Measurements from ENCODE around the gene UGGT2. TPM values are rescaled to one million over a fixed set of nuclear protein-coding genes. Genes with fewer than 3 reads are reported as not detected.

The UGGT2 gene
- total RNA-seq, 2 donors from 2014 or later, result 37.2 to 40.9 TPM

DNA sequence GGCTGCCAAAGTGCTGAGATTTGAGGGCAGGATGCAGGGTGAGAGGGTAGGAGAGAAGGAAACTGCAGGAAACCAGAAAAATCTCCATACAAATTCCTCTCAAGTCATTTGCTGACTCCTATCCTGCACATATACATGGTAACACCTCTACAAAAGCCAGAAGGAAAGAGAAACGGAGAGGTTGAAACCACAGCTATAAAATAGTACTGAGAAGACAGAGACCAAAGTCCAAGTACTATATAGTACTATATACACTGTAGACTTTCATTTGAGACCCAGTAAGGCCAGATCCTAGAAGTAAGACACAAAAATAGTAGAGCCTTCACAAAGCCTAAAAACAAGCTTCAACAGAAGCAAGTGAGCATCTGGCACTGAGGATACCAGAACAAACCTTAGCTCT, 103.1 kb downstream of the UGGT2 start:
- H3K4me3 ChIP-seq (ENCODE audit: low read length), result no peak overlapping the region
- H3K4me1 Mint-ChIP-seq, result peaks cover 10% of the 10 kb centered on the region
- WGBS, 2 experiments (ENCODE audit: insufficient coverage in 1 of 2, insufficient read length in 1 of 2), result 80% methylated on average over 1 of the region's 1 CpG; no CpG with 5 or more reads in 1 of the 2 experiments
- H3K9ac ChIP-seq (ENCODE audit: extremely low read depth, low read length, poor library complexity, severe bottlenecking), result no peak overlapping the region
- peaks cover 44% of the 10 kb centered on the region for H3K36me3 Mint-ChIP-seq (ENCODE audit: low read depth)
- peaks cover 31% of the 10 kb centered on the region for H3K9me3 Mint-ChIP-seq
- peak overlapping the region; percentile 19 for H3K27ac Mint-ChIP-seq
- no peak for DNase-seq
- TF ChIP-seq, protein P1, sequence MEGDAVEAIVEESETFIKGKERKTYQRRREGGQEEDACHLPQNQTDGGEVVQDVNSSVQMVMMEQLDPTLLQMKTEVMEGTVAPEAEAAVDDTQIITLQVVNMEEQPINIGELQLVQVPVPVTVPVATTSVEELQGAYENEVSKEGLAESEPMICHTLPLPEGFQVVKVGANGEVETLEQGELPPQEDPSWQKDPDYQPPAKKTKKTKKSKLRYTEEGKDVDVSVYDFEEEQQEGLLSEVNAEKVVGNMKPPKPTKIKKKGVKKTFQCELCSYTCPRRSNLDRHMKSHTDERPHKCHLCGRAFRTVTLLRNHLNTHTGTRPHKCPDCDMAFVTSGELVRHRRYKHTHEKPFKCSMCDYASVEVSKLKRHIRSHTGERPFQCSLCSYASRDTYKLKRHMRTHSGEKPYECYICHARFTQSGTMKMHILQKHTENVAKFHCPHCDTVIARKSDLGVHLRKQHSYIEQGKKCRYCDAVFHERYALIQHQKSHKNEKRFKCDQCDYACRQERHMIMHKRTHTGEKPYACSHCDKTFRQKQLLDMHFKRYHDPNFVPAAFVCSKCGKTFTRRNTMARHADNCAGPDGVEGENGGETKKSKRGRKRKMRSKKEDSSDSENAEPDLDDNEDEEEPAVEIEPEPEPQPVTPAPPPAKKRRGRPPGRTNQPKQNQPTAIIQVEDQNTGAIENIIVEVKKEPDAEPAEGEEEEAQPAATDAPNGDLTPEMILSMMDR (conservative IDR thresholded peaks at IDR 0.05), result no peak
- H3K4me3 Mint-ChIP-seq, result no peak overlapping the region
- H3K4me1 ChIP-seq (ENCODE audit: control insufficient read depth, insufficient read depth, low read length), result no peaks in the 10 kb centered on the region
- peaks cover 26% of the 10 kb centered on the region for H3K36me3 ChIP-seq (ENCODE audit: control insufficient read depth, insufficient read depth, low read length)
- no peak overlapping the region for H3K27ac ChIP-seq (ENCODE audit: low read depth, low read length)
- peaks cover 48% of the 10 kb centered on the region for H3K9me3 ChIP-seq (ENCODE audit: control insufficient read depth, low read length)
- no peaks in the 10 kb centered on the region for H3K27me3 Mint-ChIP-seq (ENCODE audit: insufficient read depth)
- H3K27me3 ChIP-seq (ENCODE audit: control insufficient read depth, insufficient read depth, low read length, poor library complexity, severe bottlenecking), result no peaks in the 10 kb centered on the region

DNA sequence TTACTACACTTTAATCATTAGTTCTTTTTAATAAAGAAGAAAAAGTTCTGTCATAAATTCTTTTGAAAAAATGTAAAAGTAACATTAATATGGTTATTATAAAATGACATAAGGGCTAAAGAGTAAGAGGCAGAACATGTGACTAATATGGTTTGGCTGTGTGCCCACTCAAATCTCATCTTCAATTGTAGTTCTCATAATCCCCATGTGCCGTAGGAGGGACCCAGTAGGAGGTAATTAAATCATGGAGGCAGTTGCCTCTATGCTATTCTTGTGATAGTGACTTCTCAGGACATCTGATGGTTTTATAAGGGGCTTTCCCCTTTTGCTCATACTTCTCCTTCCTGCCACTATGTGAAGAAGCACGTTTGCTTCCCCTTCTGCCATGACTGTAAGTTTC, 104.5 kb downstream of the UGGT2 start:
- H3K27me3 Mint-ChIP-seq (ENCODE audit: insufficient read depth), result no peaks in the 10 kb centered on the region
- H3K27ac Mint-ChIP-seq, result no peak overlapping the region
- no peak for DNase-seq
- WGBS, 2 experiments (ENCODE audit: insufficient coverage in 1 of 2, insufficient read length in 1 of 2), result 94 to 100% methylated on average over 1 to 2 of the region's 2 CpGs
- peaks cover 35% of the 10 kb centered on the region for H3K36me3 Mint-ChIP-seq (ENCODE audit: low read depth)
- peaks cover 18% of the 10 kb centered on the region for H3K9me3 Mint-ChIP-seq
- peaks cover 19% of the 10 kb centered on the region for H3K36me3 ChIP-seq (ENCODE audit: control insufficient read depth, insufficient read depth, low read length)
- H3K27ac ChIP-seq (ENCODE audit: low read depth, low read length), result no peak overlapping the region
- no peak overlapping the region for H3K4me3 Mint-ChIP-seq
- H3K9me3 ChIP-seq (ENCODE audit: control insufficient read depth, low read length), result peaks cover 34% of the 10 kb centered on the region
- TF ChIP-seq, protein P1 (conservative IDR thresholded peaks at IDR 0.05), result no peak
- peaks cover 2% of the 10 kb centered on the region for H3K4me1 ChIP-seq (ENCODE audit: control insufficient read depth, insufficient read depth, low read length)
- H3K27me3 ChIP-seq (ENCODE audit: control insufficient read depth, insufficient read depth, low read length, poor library complexity, severe bottlenecking), result no peaks in the 10 kb centered on the region
- H3K9ac ChIP-seq (ENCODE audit: extremely low read depth, low read length, poor library complexity, severe bottlenecking), result no peak overlapping the region
- no peak overlapping the region for H3K4me3 ChIP-seq (ENCODE audit: low read length)
- H3K4me1 Mint-ChIP-seq, result peaks cover 2% of the 10 kb centered on the region

DNA sequence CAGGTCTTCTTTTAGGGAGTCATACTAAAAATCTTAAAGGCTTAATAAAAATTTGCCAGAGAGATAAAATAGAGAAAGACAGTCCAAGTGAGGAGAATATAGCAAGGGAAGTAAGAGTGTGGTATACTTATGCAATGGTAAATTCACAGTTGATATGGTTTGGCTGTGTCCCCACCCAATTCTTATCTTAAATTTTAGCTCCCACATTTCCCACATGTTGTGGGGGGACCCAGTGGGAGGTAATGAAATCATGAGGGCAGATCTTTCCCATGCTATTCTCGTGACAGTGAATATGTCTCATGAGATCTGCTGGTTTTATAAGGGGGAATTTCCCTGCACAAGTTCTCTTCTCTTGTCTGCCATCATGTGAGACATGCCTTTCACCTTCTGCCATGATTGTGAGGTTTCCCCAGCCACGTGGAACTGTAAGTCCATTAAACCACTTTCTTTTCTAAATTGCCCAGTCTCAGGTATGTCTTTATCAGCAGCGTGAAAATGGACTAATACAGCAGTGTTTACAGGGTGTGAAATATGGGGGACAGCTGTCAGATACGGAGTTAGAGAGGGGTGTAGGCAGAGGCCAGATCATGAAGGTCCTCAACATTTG, 115.4 kb downstream of the UGGT2 start:
- peaks cover 63% of the 10 kb centered on the region for H3K36me3 Mint-ChIP-seq (ENCODE audit: low read depth)

More for the DNA sequence above, 115.4 kb downstream of the UGGT2 start:
- H3K4me1 ChIP-seq (ENCODE audit: control insufficient read depth, insufficient read depth, low read length), result no peaks in the 10 kb centered on the region
- no peaks in the 10 kb centered on the region for H3K27me3 ChIP-seq (ENCODE audit: control insufficient read depth, insufficient read depth, low read length, poor library complexity, severe bottlenecking)
- Mint-ChIP-seq H3K27me3 (ENCODE audit: insufficient read depth) (no peaks in the 10 kb centered on the region), H3K9me3 (peaks cover 31% of the 10 kb centered on the region), H3K4me1 (no peaks in the 10 kb centered on the region), H3K27ac (no peak overlapping the region), H3K4me3 (no peak overlapping the region)
- H3K4me3 ChIP-seq (ENCODE audit: low read length), result no peak overlapping the region
- no peak overlapping the region for H3K27ac ChIP-seq (ENCODE audit: low read depth, low read length)
- DNase-seq, result no peak
- H3K36me3 ChIP-seq (ENCODE audit: control insufficient read depth, insufficient read depth, low read length), result peaks cover 54% of the 10 kb centered on the region
- TF ChIP-seq, protein P1 (conservative IDR thresholded peaks at IDR 0.05), result no peak
- 83 to 91% methylated on average over 1 to 4 of the region's 4 CpGs for WGBS, 2 experiments (ENCODE audit: insufficient coverage in 1 of 2, insufficient read length in 1 of 2)
- peaks cover 38% of the 10 kb centered on the region for H3K9me3 ChIP-seq (ENCODE audit: control insufficient read depth, low read length)
- H3K9ac ChIP-seq (ENCODE audit: extremely low read depth, low read length, poor library complexity, severe bottlenecking), result no peak overlapping the region

Data from endodermal cell (in vitro differentiated cells).